ENCODE results near the gene TMEM72. TPM values are rescaled to one million over a fixed set of nuclear protein-coding genes. Genes with fewer than 3 reads are reported as not detected.
A peak's percentile ranks its signal among the peaks of the same experiment; 100 is the strongest.

TMEM72 gene
- total RNA-seq, 1 experiment from 2014 or later, result not detected

DNA sequence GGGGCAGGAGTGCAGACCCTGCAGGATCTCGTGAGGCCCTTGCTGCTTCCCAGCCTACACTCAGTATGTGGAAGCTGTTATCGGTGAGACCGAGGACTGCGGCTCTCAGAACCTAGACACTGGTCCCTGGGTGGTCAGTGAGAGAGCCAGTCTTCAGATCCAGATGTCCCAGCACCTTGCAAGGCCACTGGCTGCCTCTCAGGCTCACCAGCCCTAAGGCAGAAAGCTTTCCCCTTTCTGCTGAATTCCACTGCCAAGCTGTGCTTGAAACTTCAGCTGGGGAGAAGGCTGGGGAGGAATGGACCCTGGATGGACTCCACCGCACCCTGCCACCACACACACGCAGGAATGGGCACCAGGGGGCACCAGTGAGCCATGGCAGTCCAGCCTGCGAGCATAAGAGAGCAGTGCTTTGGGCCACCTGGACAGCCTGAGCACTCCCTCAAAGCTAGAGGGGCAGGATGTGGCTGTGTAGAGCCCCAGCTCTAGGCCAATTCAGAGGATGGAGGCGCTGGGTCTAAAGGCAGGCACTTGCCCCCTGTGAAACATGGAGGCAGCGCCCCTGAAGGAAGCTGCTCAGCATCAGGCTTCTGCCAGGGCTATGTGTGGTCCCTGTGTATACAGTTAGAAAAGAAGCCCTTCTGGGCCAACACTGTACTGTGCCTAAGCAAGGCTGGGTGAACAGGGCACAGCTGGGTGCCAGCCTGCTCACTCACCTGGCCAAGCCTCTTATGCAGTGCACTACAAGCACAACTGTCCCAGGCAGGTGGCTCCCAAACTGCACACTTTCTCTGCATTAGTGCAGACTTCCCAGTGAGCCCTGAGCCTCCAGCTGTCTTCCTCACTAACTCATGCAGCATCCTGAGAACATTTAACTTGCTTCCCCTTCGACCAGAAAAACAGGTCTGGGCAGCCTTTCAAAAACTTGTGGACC lies 21.6 kb downstream of the TMEM72 start:
- ATAC-seq (peak; percentile 99), DNase-seq (ENCODE audit: low read depth, low spot score) (peak; percentile 56)
- Histone ChIP-seq H4K20me1 (ENCODE audit: insufficient read depth) (no peaks in the 10 kb centered on the region), H3K9me2 (ENCODE audit: insufficient read depth) (no peaks in the 10 kb centered on the region; the same call in 1 of the 2 replicates), H2AFZ (ENCODE audit: low read depth, low read length, poor library complexity, severe bottlenecking) (no peak overlapping the region), H3K36me3 (ENCODE audit: control insufficient read depth in 1 of 2, insufficient read depth in 2 of 2, low read length in 2 of 2) (no peaks in the 10 kb centered on the region), H3K79me2 (ENCODE audit: insufficient read depth, low read length) (no peaks in the 10 kb centered on the region), H3K9ac (ENCODE audit: low read length) (no peak overlapping the region), H3K4me3 (replicated peaks in 1 of 2; ENCODE audit: low read depth in 1 of 2, low read length in 2 of 2) (no peak overlapping the region), H3K4me1 (ENCODE audit: control insufficient read depth in 1 of 2, insufficient read depth in 2 of 2, low read length in 2 of 2) (no peaks in the 10 kb centered on the region), H3K9me3 (ENCODE audit: control insufficient read depth in 1 of 2, insufficient read depth in 1 of 2, low read depth in 1 of 2, low read length in 2 of 2) (no peaks in the 10 kb centered on the region), H3K27ac (ENCODE audit: low read depth, low read length) (no peak overlapping the region), H3K4me2 (ENCODE audit: low read length) (no peak overlapping the region), H3K27me3 (ENCODE audit: insufficient read depth, low read length) (no peaks in the 10 kb centered on the region)
- intact Hi-C loops (cut with micrococcal nuclease), result loop anchor here (1.0 to 10.0 kb wide), 3 partner anchors 43 to 302 kb away; no protein-coding TSS in a partner anchor
- TF ChIP-seq, protein P1, sequence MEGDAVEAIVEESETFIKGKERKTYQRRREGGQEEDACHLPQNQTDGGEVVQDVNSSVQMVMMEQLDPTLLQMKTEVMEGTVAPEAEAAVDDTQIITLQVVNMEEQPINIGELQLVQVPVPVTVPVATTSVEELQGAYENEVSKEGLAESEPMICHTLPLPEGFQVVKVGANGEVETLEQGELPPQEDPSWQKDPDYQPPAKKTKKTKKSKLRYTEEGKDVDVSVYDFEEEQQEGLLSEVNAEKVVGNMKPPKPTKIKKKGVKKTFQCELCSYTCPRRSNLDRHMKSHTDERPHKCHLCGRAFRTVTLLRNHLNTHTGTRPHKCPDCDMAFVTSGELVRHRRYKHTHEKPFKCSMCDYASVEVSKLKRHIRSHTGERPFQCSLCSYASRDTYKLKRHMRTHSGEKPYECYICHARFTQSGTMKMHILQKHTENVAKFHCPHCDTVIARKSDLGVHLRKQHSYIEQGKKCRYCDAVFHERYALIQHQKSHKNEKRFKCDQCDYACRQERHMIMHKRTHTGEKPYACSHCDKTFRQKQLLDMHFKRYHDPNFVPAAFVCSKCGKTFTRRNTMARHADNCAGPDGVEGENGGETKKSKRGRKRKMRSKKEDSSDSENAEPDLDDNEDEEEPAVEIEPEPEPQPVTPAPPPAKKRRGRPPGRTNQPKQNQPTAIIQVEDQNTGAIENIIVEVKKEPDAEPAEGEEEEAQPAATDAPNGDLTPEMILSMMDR (IDR thresholded peaks at IDR 0.05 in 2 of 3, conservative IDR thresholded peaks at IDR 0.05 in 1 of 3; ENCODE audit: borderline replicate concordance in 1 of 3, insufficient read depth in 1 of 3, low read depth in 2 of 3, low read length in 2 of 3), result peak; percentile 87 to 99 (median 96)
- TF ChIP-seq RAD21 (IDR thresholded peaks at IDR 0.05; ENCODE audit: low read depth) (peak; percentile 94), ZFX (IDR thresholded peaks at IDR 0.05) (no peak), POLR2AphosphoS5 (IDR thresholded peaks at IDR 0.05; ENCODE audit: low read depth, low read length) (no peak)
- RAD21 ChIA-PET (ENCODE audit: low non-redundant PET in 1 of 2, low total read pairs in 2 of 2, uncharacterized antibody in 2 of 2, unreplicated experiment in 2 of 2), result interaction anchor here (0.6 to 1.8 kb wide), 6 partner anchors 27 to 302 kb away, joined by 3 to 5 read pairs (median 4); partner anchors contain the start of genes DEPP1 (in 1 of the 2) and RASSF4 (in 1 of the 2)
- CTCF ChIA-PET, result interaction anchor here (0.6 to 1.4 kb wide), 13 partner anchors 10 to 302 kb away, joined by 3 to 14 read pairs (median 4); partner anchors contain the start of genes DEPP1 and RASSF4
- POLR2A ChIA-PET, result interaction anchor here (0.6 to 1.2 kb wide), 4 partner anchors 43 to 68 kb away, joined by 3 to 4 read pairs (median 3); partner anchors contain the start of genes DEPP1 and ZNF22
- BruUV-seq (replicated peaks), result no TSS peak

Measured in HCT116 (cell line).